Neuronal stem cell (in vitro differentiated cells): ENCODE results near the gene CIBAR2.

ENCODE experiments used
- DNase-seq: peaks from one replicate; pipeline ENCODE4 v3.0.0-alpha.2; 2013; ENCODE audit warnings: low spot score
- H2AFZ ChIP-seq: one replicate; pipeline ENCODE4 v1.6.1; 2013; ENCODE audit warnings: mild to moderate bottlenecking, low read length, inconsistent platforms
- H2AK5ac ChIP-seq: 2 replicates; pipeline ENCODE4 v1.6.1; 2013; ENCODE audit warnings: low read depth, mild to moderate bottlenecking, inconsistent platforms, low read length, moderate library complexity, mixed read lengths
- H2BK120ac ChIP-seq: 2 replicates; pipeline ENCODE4 v1.6.1; 2013; ENCODE audit warnings: low read depth, mild to moderate bottlenecking, inconsistent platforms, low read length, moderate library complexity, mixed read lengths
- H2BK12ac ChIP-seq: one replicate; pipeline ENCODE4 v1.6.1; 2013; ENCODE audit warnings: low read length, inconsistent platforms
- H2BK15ac ChIP-seq: 2 replicates; pipeline ENCODE4 v1.6.1; 2013; ENCODE audit warnings: mild to moderate bottlenecking, low read length, inconsistent platforms, mixed read lengths
- H2BK5ac ChIP-seq: one replicate; pipeline ENCODE4 v1.6.1; 2013; ENCODE audit warnings: inconsistent platforms, mild to moderate bottlenecking, low read length, moderate library complexity
- H3K14ac ChIP-seq: one replicate; pipeline ENCODE4 v1.6.1; 2013; ENCODE audit warnings: low read length, inconsistent platforms
- H3K18ac ChIP-seq: 2 replicates; pipeline ENCODE4 v1.6.1; 2013; ENCODE audit warnings: low read length, inconsistent platforms
- H3K23ac ChIP-seq: 2 replicates; pipeline ENCODE4 v1.6.1; 2013; ENCODE audit warnings: low read depth, mild to moderate bottlenecking, mixed read lengths, low read length, inconsistent platforms; ENCODE audit not compliant: poor library complexity
- H3K27ac ChIP-seq: replicated peaks from 3 replicates; pipeline ENCODE4 v1.5.1; 2013; ENCODE audit warnings: low read length, inconsistent platforms
- H3K27me3 ChIP-seq, 3 experiments: 2 replicates each; pipeline ENCODE4 v1.6.1; 2013; ENCODE audit warnings: low read length in 3 of 3, mild to moderate bottlenecking in 2 of 3, inconsistent platforms in 1 of 3, low read depth in 1 of 3, mixed read lengths in 1 of 3, moderate library complexity in 1 of 3; ENCODE audit not compliant: control insufficient read depth in 3 of 3, insufficient read depth in 3 of 3
- H3K36me3 ChIP-seq, 2 donors: replicated peaks in 1 of 2; 2 replicates each; pipeline ENCODE4 v1.6.1; 2013; ENCODE audit warnings: low read length in 2 of 2; ENCODE audit not compliant: control insufficient read depth in 2 of 2, insufficient read depth in 2 of 2
- H3K4ac ChIP-seq: 2 replicates; pipeline ENCODE4 v1.6.1; 2013; ENCODE audit warnings: inconsistent platforms, mild to moderate bottlenecking, low read length, moderate library complexity
- H3K4me1 ChIP-seq, 2 donors: 1 replicate in 1 of 2; 2 replicates in 1 of 2; pipeline ENCODE4 v1.6.1; 2013; ENCODE audit warnings: low read length in 2 of 2, low read depth in 1 of 2; ENCODE audit not compliant: control insufficient read depth in 2 of 2, insufficient read depth in 1 of 2
- H3K4me2 ChIP-seq: one replicate; pipeline ENCODE4 v1.6.1; 2013; ENCODE audit warnings: mild to moderate bottlenecking, low read length, inconsistent platforms; ENCODE audit not compliant: insufficient read depth, poor library complexity, severe bottlenecking
- H3K4me3 ChIP-seq, 2 donors: 2 replicates each; pipeline ENCODE4 v1.5.1; 2013; ENCODE audit warnings: low read length in 2 of 2, mild to moderate bottlenecking in 2 of 2, inconsistent platforms in 1 of 2, moderate library complexity in 1 of 2
- H3K79me1 ChIP-seq: one replicate; pipeline ENCODE4 v1.6.1; 2013; ENCODE audit warnings: low read depth, mild to moderate bottlenecking, inconsistent platforms, low read length, moderate library complexity
- H3K9ac ChIP-seq: one replicate; pipeline ENCODE4 v1.6.1; 2013; ENCODE audit warnings: mild to moderate bottlenecking, low read depth, low read length, inconsistent platforms; ENCODE audit not compliant: poor library complexity
- H3K9me3 ChIP-seq, 2 donors: replicated peaks in 1 of 2; 2 replicates each; pipeline versions ENCODE3 to v1.6.1; 2013; ENCODE audit warnings: low read length in 2 of 2, mild to moderate bottlenecking in 2 of 2, inconsistent platforms in 1 of 2, low read depth in 1 of 2, mixed read lengths in 1 of 2, moderate library complexity in 1 of 2; ENCODE audit not compliant: control insufficient read depth in 2 of 2, insufficient read depth in 1 of 2
- H4K8ac ChIP-seq: one replicate; pipeline ENCODE4 v1.6.1; 2013; ENCODE audit warnings: low read depth, mild to moderate bottlenecking, inconsistent platforms, low read length, moderate library complexity
- H4K91ac ChIP-seq: one replicate; pipeline ENCODE4 v1.6.1; 2013; ENCODE audit warnings: low read length, low read depth, mild to moderate bottlenecking, inconsistent platforms; ENCODE audit not compliant: poor library complexity
- WGBS, 2 donors: extraction: QIAGEN DNeasy Blood & Tissue Kit; methylation state at CpG; one replicate each; pipeline ENCODE4 v1.1.7; 2013; ENCODE audit warnings: missing lambda C conversion rate in 2 of 2, mixed read lengths in 1 of 2; ENCODE audit not compliant: insufficient read length in 2 of 2, insufficient replicate concordance in 1 of 2; ENCODE audit errors: extremely low coverage in 2 of 2; 5-methylcytosine and 5-hydroxymethylcytosine counted together

Gene CIBAR2

DNA sequence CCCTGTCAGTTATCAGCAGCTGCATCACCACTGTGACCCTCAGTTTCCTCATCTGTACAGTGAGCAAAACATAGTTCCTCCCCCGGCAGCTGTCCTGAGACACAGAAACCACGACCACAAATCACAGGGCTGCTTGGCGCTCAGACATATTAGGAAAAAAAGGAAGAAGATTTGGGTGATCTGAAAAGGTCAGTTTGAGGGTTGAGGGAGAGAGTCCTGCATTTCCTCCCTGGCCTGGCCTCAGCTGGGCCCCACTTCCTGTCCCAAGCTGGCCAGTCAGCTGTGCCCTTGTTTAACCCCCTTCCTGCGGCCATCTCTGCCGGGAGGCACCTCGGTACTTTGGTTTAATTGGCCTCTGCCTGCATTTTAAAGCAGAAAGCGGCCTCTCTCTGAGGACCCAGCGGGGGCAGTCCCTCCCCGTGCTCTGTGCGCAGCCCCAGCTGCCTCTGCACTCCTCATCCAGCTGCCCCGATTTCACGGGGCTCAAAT, 24.0 kb upstream of the CIBAR2 start:
- no peak overlapping the region for H3K23ac ChIP-seq
- no peak overlapping the region for H2BK15ac ChIP-seq
- no peaks in the 10 kb centered on the region for H3K36me3 ChIP-seq
- H2AK5ac ChIP-seq, result no peak overlapping the region
- no peak overlapping the region for H2BK12ac ChIP-seq
- DNase-seq, result no peak
- no peak overlapping the region for H3K4me2 ChIP-seq
- H2BK120ac ChIP-seq, result no peak overlapping the region
- H2AFZ ChIP-seq, result peak overlapping the region; percentile 79
- H3K9ac ChIP-seq, result no peak overlapping the region
- no peak overlapping the region for H3K14ac ChIP-seq
- peak overlapping the region; percentile 36 for H3K18ac ChIP-seq
- no peak overlapping the region for H3K27ac ChIP-seq
- no peak overlapping the region for H3K4me3 ChIP-seq
- H3K4ac ChIP-seq, result no peak overlapping the region
- no peak overlapping the region for H4K91ac ChIP-seq
- no CpG with 5 or more reads among the region's 12 CpGs for WGBS, 2 donors
- H3K27me3 ChIP-seq, result no peaks in the 10 kb centered on the region
- H2BK5ac ChIP-seq, result no peak overlapping the region
- peaks cover 0 to 2% of the 10 kb centered on the region in 2 donors for H3K9me3 ChIP-seq
- no peaks in the 10 kb centered on the region for H3K79me1 ChIP-seq
- peaks cover 1 to 25% of the 10 kb centered on the region in 2 donors for H3K4me1 ChIP-seq
- no peak overlapping the region for H4K8ac ChIP-seq

- Histone ChIP-seq H3K4ac (no peak overlapping the region), H3K14ac (no peak overlapping the region), H2BK5ac (no peak overlapping the region), H3K4me1 (peaks cover 3 to 34% of the 10 kb centered on the region in 2 donors), H3K27me3 (no peaks in the 10 kb centered on the region), H2AK5ac (peak overlapping the region; percentile 70), H3K36me3 (no peaks in the 10 kb centered on the region), H2AFZ (no peak overlapping the region), H3K27ac (no peak overlapping the region), H2BK15ac (peak overlapping the region; percentile 13), H3K23ac (peak overlapping the region; percentile 17), H3K18ac (peak overlapping the region; percentile 63), H2BK12ac (peak overlapping the region; percentile 65), H4K8ac (peak overlapping the region; percentile 21), H4K91ac (peak overlapping the region; percentile 73), H2BK120ac (peak overlapping the region; percentile 61), H3K79me1 (no peaks in the 10 kb centered on the region), H3K4me2 (no peak overlapping the region), H3K4me3 (no peak overlapping the region), H3K9me3 (peaks cover 0 to 2% of the 10 kb centered on the region in 2 donors), H3K9ac (no peak overlapping the region)
- no CpG with 5 or more reads among the region's 14 CpGs for WGBS, 2 donors
- DNase-seq, result no peak
Measured at GRCh38 chr16:85134789-85135142, 22.5 kb upstream of the CIBAR2 start.

DNA sequence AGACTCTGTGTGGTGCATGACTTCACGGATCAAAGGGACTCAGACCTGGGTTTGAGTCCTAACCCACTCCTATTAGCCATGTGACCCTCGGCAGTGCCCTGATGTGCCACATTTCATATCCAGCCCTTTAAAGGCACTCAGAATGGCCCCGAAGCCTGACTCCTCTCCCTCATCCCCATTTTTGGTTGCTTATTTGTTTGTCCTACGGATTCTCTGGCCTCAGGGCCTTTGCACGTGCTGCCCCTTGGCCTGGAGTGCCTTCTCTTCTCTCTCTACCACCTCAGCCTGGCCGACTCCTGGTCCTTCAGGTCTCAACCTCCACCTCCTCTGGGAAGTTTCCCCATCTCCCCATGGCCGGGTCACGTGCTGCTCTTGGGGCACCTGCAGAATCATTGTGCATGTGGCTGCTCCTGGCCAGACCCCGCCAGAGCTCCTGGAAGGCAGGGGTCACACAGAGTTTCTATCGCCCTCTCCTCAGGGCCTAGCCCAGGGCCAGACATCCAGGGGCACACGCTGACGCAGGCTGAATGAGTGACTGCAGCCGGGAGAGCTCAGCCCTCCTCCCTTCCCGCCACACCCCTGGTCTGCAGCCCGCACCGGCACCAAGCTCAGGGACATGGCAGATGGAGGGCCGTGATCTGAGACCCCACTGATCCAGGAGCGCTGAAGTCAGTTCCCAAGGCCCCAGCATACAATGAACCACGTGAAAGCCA, 22.0 kb upstream of the CIBAR2 start:
- H3K4me1 ChIP-seq, result peaks cover 3 to 34% of the 10 kb centered on the region in 2 donors
- no peak overlapping the region for H2AFZ ChIP-seq
- H3K18ac ChIP-seq, result peak overlapping the region; percentile 63
- peak overlapping the region; percentile 65 for H2BK12ac ChIP-seq
- no CpG with 5 or more reads among the region's 19 CpGs for WGBS, 2 donors
- no peak overlapping the region for H3K4me2 ChIP-seq
- H2BK5ac ChIP-seq, result no peak overlapping the region
- peak overlapping the region; percentile 17 for H3K23ac ChIP-seq
- H3K79me1 ChIP-seq, result no peaks in the 10 kb centered on the region
- no peaks in the 10 kb centered on the region for H3K36me3 ChIP-seq
- H3K27ac ChIP-seq, result no peak overlapping the region
- no peak overlapping the region for H3K4ac ChIP-seq
- no peak for DNase-seq
- H3K4me3 ChIP-seq, result no peak overlapping the region
- H3K9ac ChIP-seq, result no peak overlapping the region
- no peaks in the 10 kb centered on the region for H3K27me3 ChIP-seq
- H2AK5ac ChIP-seq, result peak overlapping the region; percentile 70
- H2BK15ac ChIP-seq, result peak overlapping the region; percentile 13
- no peak overlapping the region for H3K14ac ChIP-seq
- H4K91ac ChIP-seq, result peak overlapping the region; percentile 73
- H4K8ac ChIP-seq, result peak overlapping the region; percentile 21
- H3K9me3 ChIP-seq, result peaks cover 0 to 2% of the 10 kb centered on the region in 2 donors
- peak overlapping the region; percentile 61 for H2BK120ac ChIP-seq

GRCh38 chr16:85133290-85133599, 21.0 kb upstream of the CIBAR2 start:
- Histone ChIP-seq H2BK120ac (no peak overlapping the region), H3K27me3 (no peaks in the 10 kb centered on the region), H2BK15ac (no peak overlapping the region), H3K4me1 (peaks cover 3 to 32% of the 10 kb centered on the region in 2 donors), H4K91ac (no peak overlapping the region), H3K4me2 (no peak overlapping the region), H3K4me3 (no peak overlapping the region), H3K27ac (no peak overlapping the region), H4K8ac (no peak overlapping the region), H3K14ac (no peak overlapping the region), H3K79me1 (no peaks in the 10 kb centered on the region), H3K9me3 (peaks cover 0 to 2% of the 10 kb centered on the region in 2 donors), H2AK5ac (no peak overlapping the region), H2BK12ac (no peak overlapping the region), H3K36me3 (no peaks in the 10 kb centered on the region), H3K18ac (no peak overlapping the region), H2BK5ac (no peak overlapping the region), H3K9ac (no peak overlapping the region), H3K23ac (no peak overlapping the region), H2AFZ (no peak overlapping the region), H3K4ac (no peak overlapping the region)
- no CpG with 5 or more reads among the region's 1 CpG for WGBS, 2 donors
- DNase-seq, result no peak
